HG03196 (cell line): ENCODE results near the gene C22orf15.
A peak's percentile ranks its signal among the peaks of the same experiment; 100 is the strongest.
"Not testable (repeated sequence)": the region's sequence is repeated elsewhere in the genome, so short reads cannot be mapped to it uniquely, and the experiment has no call there.

ENCODE experiments used
- ATAC-seq: cut with Tn5 transposase; IDR thresholded peaks from one replicate; pipeline ENCODE4 v1.9.1; 2021; ENCODE audit not compliant: unreplicated experiment

Gene C22orf15

GRCh38 chr22:23762842-23763578, at the start of gene C22orf15:
C22orf15 (plus strand) TSS chr22:23762990; CDS start chr22:23763307, 317 bp downstream.
- no peak for ATAC-seq

GRCh38 chr22:23713696-23714595, 48.8 kb upstream of the C22orf15 start:
- ATAC-seq: no peak

GRCh38 chr22:23714596-23715578, 47.9 kb upstream of the C22orf15 start:
- no peak for ATAC-seq

GRCh38 chr22:23715806-23716375, 46.9 kb upstream of the C22orf15 start:
- no peak for ATAC-seq

- peak; percentile 62 for ATAC-seq
Observed at GRCh38 chr22:23716811-23717801, 45.7 kb upstream of the C22orf15 start.

GRCh38 chr22:23718371-23719165, 44.2 kb upstream of the C22orf15 start:
- no peak for ATAC-seq

- ATAC-seq: no peak
Observed at GRCh38 chr22:23720855-23721254, 41.9 kb upstream of the C22orf15 start.

- ATAC-seq: no peak
Observed at GRCh38 chr22:23722160-23722559, 40.6 kb upstream of the C22orf15 start.

GRCh38 chr22:23722724-23723123, 40.1 kb upstream of the C22orf15 start:
- ATAC-seq: no peak

GRCh38 chr22:23728108-23728507, 34.7 kb upstream of the C22orf15 start:
- ATAC-seq: not testable (repeated sequence)

- ATAC-seq: no peak
Observed at GRCh38 chr22:23737696-23738095, 25.1 kb upstream of the C22orf15 start.

- ATAC-seq: no peak
Observed at GRCh38 chr22:23742505-23743264, 20.1 kb upstream of the C22orf15 start.

- ATAC-seq: no peak
Observed at GRCh38 chr22:23743303-23743705, 19.5 kb upstream of the C22orf15 start.

GRCh38 chr22:23744001-23744400, 18.8 kb upstream of the C22orf15 start:
- no peak for ATAC-seq

- ATAC-seq: no peak
Observed at GRCh38 chr22:23744485-23744884, 18.3 kb upstream of the C22orf15 start.

GRCh38 chr22:23745791-23746190, 17.0 kb upstream of the C22orf15 start:
- ATAC-seq: no peak

- no peak for ATAC-seq
Observed at GRCh38 chr22:23749841-23750301, 12.9 kb upstream of the C22orf15 start.

- ATAC-seq: no peak
Observed at GRCh38 chr22:23750367-23750713, 12.4 kb upstream of the C22orf15 start.
